WTC11 (cell line): ENCODE measurements around the gene PEAK1. TPM values are rescaled to one million over a fixed set of nuclear protein-coding genes. Genes with fewer than 3 reads are reported as not detected.

Experiments
- ATAC-seq: fragments of 200-7000 bp; cut with Tn5 transposase; 2 replicates; pipeline ENCODE4 v1.10.0; 2021; ENCODE audit warnings: mild to moderate bottlenecking, moderate library complexity
- CTCF ChIA-PET: fragments of 300-600 bp; sonication (Branson Sonifier 250); formaldehyde crosslinking; loops from one replicate; lab custom pipeline; 2021; ENCODE audit warnings: antibody characterized with exemption; lab: Charles Lee
- POLR2A ChIA-PET: fragments of 350-600 bp; sonication (Branson Sonifier 250); formaldehyde crosslinking; loops from one replicate; lab custom pipeline; 2021; ENCODE audit warnings: antibody characterized with exemption; lab: Charles Lee
- DNase-seq: peaks from one replicate; pipeline ENCODE4 v3.0.0; 2021; ENCODE audit warnings: low spot score
- H3K27ac Mint-ChIP-seq: 2 replicates; pipeline ENCODE4 v1.8.0; 2021; ENCODE audit warnings: mixed read lengths
- H3K27me3 Mint-ChIP-seq: 2 replicates; pipeline ENCODE4 v1.8.0; 2021; ENCODE audit warnings: low read depth, mild to moderate bottlenecking, moderate library complexity, mixed read lengths
- H3K36me3 Mint-ChIP-seq: 2 replicates; pipeline ENCODE4 v1.8.0; 2021; ENCODE audit warnings: mixed read lengths
- H3K4me1 Mint-ChIP-seq: 2 replicates; pipeline ENCODE4 v1.8.0; 2022; ENCODE audit warnings: mixed read lengths
- H3K4me3 Mint-ChIP-seq: 2 replicates; pipeline ENCODE4 v1.8.0; 2021; ENCODE audit warnings: mild to moderate bottlenecking, moderate library complexity, mixed read lengths
- H3K9me3 Mint-ChIP-seq: 2 replicates; pipeline ENCODE4 v1.8.0; 2021; ENCODE audit warnings: mixed read lengths
- ARID4B ChIP-seq: sonication (generic); formaldehyde crosslinking; IDR thresholded peaks from 2 replicates; pipeline ENCODE4 v1.8.0; 2023; ENCODE audit warnings: missing genetic modification reagents, mild to moderate bottlenecking, borderline replicate concordance
- E2F5 ChIP-seq: sonication (generic); formaldehyde crosslinking; IDR thresholded peaks from 2 replicates; pipeline ENCODE4 v1.8.1; 2022; ENCODE audit warnings: mild to moderate bottlenecking, moderate library complexity, missing genetic modification reagents
- FOXK1 ChIP-seq: sonication (generic); formaldehyde crosslinking; IDR thresholded peaks from 2 replicates; pipeline ENCODE4 v1.8.0; 2022; ENCODE audit warnings: mild to moderate bottlenecking, moderate library complexity, missing genetic modification reagents
- FOXP1 ChIP-seq: sonication (generic); formaldehyde crosslinking; IDR thresholded peaks from 2 replicates; pipeline ENCODE4 v1.8.0; 2022; ENCODE audit warnings: missing genetic modification reagents, mild to moderate bottlenecking, moderate library complexity, borderline replicate concordance
- GABPB1 ChIP-seq: sonication (generic); formaldehyde crosslinking; IDR thresholded peaks from 2 replicates; pipeline ENCODE4 v1.8.1; 2023; ENCODE audit warnings: mild to moderate bottlenecking, missing genetic modification reagents
- IRF1 ChIP-seq: sonication (generic); formaldehyde crosslinking; IDR thresholded peaks from 2 replicates; pipeline ENCODE4 v1.8.0; 2023; ENCODE audit warnings: missing genetic modification reagents
- JUN ChIP-seq: sonication (generic); formaldehyde crosslinking; IDR thresholded peaks from 2 replicates; pipeline ENCODE4 v1.8.0; 2023; ENCODE audit warnings: mild to moderate bottlenecking, missing genetic modification reagents
- MLX ChIP-seq: sonication (generic); formaldehyde crosslinking; IDR thresholded peaks from 2 replicates; pipeline ENCODE4 v1.8.1; 2023; ENCODE audit warnings: mild to moderate bottlenecking, missing genetic modification reagents, moderate library complexity
- NFATC4 ChIP-seq: fragments of 250-450 bp; sonication (Bioruptor Pico); IDR thresholded peaks from 2 replicates; pipeline ENCODE4 v1.9.0; 2021; ENCODE audit warnings: mild to moderate bottlenecking
- ZBTB43 ChIP-seq: sonication (generic); formaldehyde crosslinking; IDR thresholded peaks from 2 replicates; pipeline ENCODE4 v1.8.1; 2023; ENCODE audit warnings: mild to moderate bottlenecking, missing genetic modification reagents
- ZNF281 ChIP-seq: sonication (generic); formaldehyde crosslinking; IDR thresholded peaks from 2 replicates; pipeline ENCODE4 v1.8.0; 2023; ENCODE audit warnings: mild to moderate bottlenecking, missing genetic modification reagents
- ZNF425 ChIP-seq: fragments of 250-450 bp; sonication (Bioruptor Pico); conservative IDR thresholded peaks from 2 replicates; pipeline ENCODE4 v1.9.0; 2021; ENCODE audit warnings: mild to moderate bottlenecking
- ZNF671 ChIP-seq: fragments of 250-450 bp; sonication (Bioruptor Pico); IDR thresholded peaks from 2 replicates; pipeline ENCODE4 v1.8.0; 2021; ENCODE audit warnings: mild to moderate bottlenecking
- total RNA-seq: library from RNA; stranded (reverse); gene quantifications from 3 replicates; pipeline ENCODE4 v1.2.3, GENCODE V29; 2021

The PEAK1 gene
- total RNA-seq, 1 experiment from 2014 or later = 49.0 TPM

GRCh38 chr15:77335298-77335697 lies 84.6 kb downstream of the PEAK1 start (continued):
- TF ChIP-seq MLX (CRISPR knock-in tag) (no peak), FOXP1 (CRISPR knock-in tag) (no peak), ZNF671 (no peak)

- H3K4me3 Mint-ChIP-seq = no peak overlapping the region
- peaks cover 22% of the 10 kb centered on the region for H3K4me1 Mint-ChIP-seq
- H3K27me3 Mint-ChIP-seq = no peaks in the 10 kb centered on the region
- H3K27ac Mint-ChIP-seq = no peak overlapping the region
- no peak for TF ChIP-seq ZNF425 (CRISPR knock-in tag)
- no peak for TF ChIP-seq NFATC4
- TF ChIP-seq FOXK1 (CRISPR knock-in tag) = no peak
- no peak for TF ChIP-seq ZBTB43
- TF ChIP-seq E2F5 (CRISPR knock-in tag) = no peak
- no peak for TF ChIP-seq ZNF281 (CRISPR knock-in tag)
- TF ChIP-seq ARID4B (CRISPR knock-in tag) = no peak
- no peak for TF ChIP-seq GABPB1 (CRISPR knock-in tag)
- TF ChIP-seq IRF1 (CRISPR knock-in tag) = no peak
- no peak for TF ChIP-seq JUN (CRISPR knock-in tag)
- ATAC-seq (no peak), DNase-seq (no peak)
- no peaks in the 10 kb centered on the region for H3K36me3 Mint-ChIP-seq
- CTCF ChIA-PET = no interaction called here
- POLR2A ChIA-PET = no interaction called here
- no peaks in the 10 kb centered on the region for H3K9me3 Mint-ChIP-seq
Measured at GRCh38 chr15:77333166-77333565, 86.7 kb downstream of the PEAK1 start.
